ENCODE data around the gene PKDREJ. TPM values are rescaled to one million over a fixed set of nuclear protein-coding genes. Genes with fewer than 3 reads are reported as not detected.

Gene PKDREJ
- total and polyA plus RNA-seq, 2 experiments from 2014 or later = 0.04 TPM; not detected in 1

DNA sequence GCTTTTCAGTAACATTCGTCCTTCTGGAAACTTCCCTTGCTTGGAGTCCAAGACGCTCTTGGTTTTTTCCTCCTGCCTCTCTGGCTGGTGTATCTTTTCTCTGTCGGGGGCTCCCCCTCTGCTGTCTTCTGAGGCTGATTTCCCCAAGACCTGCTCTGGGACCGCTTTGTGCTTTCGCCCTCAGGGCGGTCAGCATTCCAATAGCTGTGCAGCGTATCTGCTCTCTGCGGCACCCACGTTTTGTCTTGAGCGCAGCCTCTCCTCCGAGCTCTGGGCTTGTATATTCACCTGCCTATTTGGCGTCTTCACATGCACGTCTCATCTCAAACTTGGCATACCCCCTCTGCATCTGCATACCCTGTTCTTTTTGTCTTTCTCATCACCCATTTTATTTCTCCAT is 36.0 kb upstream of the PKDREJ start:
- in situ Hi-C loops (cut with MboI) = no loop called here
- no peak for TF ChIP-seq EZH2phosphoT487 (IDR thresholded peaks at IDR 0.05; ENCODE audit: insufficient read depth, low read depth)
- TF ChIP-seq EZH2 (IDR thresholded peaks at IDR 0.05; ENCODE audit: insufficient read depth, poor library complexity, severe bottlenecking) = no peak
- WGBS, 2 experiments (ENCODE audit: low coverage in 1 of 2, low lambda C conversion rate in 2 of 2, missing lambda C conversion rate in 2 of 2) = 94 to 95% methylated on average over 13 of the region's 13 CpGs

DNA sequence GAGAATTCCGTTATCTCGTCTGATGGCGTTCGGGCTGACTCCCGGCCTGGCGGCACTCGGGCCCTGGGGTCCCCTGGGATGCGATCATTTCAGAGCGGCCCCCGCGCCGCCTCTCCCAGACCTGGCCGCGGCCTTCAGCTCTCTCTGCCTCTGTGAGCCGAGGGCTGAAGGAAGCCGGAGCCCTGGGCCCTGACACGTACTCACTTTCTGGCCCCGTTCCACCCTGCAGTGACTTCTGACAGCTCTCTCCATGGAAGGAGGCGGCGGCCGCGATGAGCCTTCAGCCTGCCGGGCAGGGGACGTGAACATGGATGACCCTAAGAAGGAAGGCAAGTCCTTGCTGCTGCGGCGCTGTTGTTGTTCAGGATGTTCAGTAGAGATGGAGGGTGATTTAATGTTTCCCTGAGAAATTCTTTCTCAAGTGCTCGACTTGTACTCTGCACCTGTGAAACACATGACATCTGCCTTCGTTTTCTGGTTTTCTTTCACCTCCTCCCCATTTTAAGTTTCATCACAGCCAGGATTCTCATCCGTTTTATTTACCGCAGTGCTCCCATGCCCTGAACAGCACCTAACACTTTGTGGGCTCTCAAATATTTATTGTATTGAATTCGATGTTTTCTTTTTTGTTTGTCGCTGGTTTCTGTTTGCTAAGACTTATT is 34.1 kb upstream of the PKDREJ start:
- Histone ChIP-seq H3K27me3 (replicated peaks; ENCODE audit: insufficient read depth) (no peaks in the 10 kb centered on the region), H3K79me2 (ENCODE audit: insufficient read depth) (peaks cover 50% of the 10 kb centered on the region), H4K20me1 (ENCODE audit: insufficient read depth) (no peaks in the 10 kb centered on the region), H3K9ac (peak overlapping the region; percentile 77), H3F3A (ENCODE audit: insufficient read depth) (peaks cover 11% of the 10 kb centered on the region; the same call in 1 of the 2 replicates), H3K4me2 (ENCODE audit: unreplicated experiment) (peak overlapping the region; percentile 96), H3K27ac (no peak overlapping the region), H2AFZ (peak overlapping the region; percentile 83), H3K9me3 (ENCODE audit: low read depth) (no peaks in the 10 kb centered on the region), H3K4me1 (ENCODE audit: insufficient read depth) (peaks cover 18% of the 10 kb centered on the region), H3K36me3 (ENCODE audit: low read depth) (peaks cover 3% of the 10 kb centered on the region; the same call in 1 of the 2 replicates), H3K4me3 (peak overlapping the region; percentile 68), H3K9me2 (ENCODE audit: insufficient read depth) (no peaks in the 10 kb centered on the region)
- TF ChIP-seq EZH2 (IDR thresholded peaks at IDR 0.05; ENCODE audit: insufficient read depth, poor library complexity, severe bottlenecking) = no peak
- no peak for TF ChIP-seq EZH2phosphoT487 (IDR thresholded peaks at IDR 0.05; ENCODE audit: insufficient read depth, low read depth)
- in situ Hi-C loops (cut with MboI) = no loop called here
- DNase-seq = peak; percentile 83
- WGBS, 2 experiments (ENCODE audit: low coverage in 1 of 2, low lambda C conversion rate in 2 of 2, missing lambda C conversion rate in 2 of 2) = 4 to 8% methylated on average over 32 of the region's 32 CpGs

More for the DNA sequence above, 36.0 kb upstream of the PKDREJ start:
- no peak overlapping the region for H3K9ac ChIP-seq
- peaks cover 69% of the 10 kb centered on the region for H3K79me2 ChIP-seq (ENCODE audit: insufficient read depth)
- no peak overlapping the region for H3K27ac ChIP-seq
- no peaks in the 10 kb centered on the region for H4K20me1 ChIP-seq (ENCODE audit: insufficient read depth)
- peaks cover 23% of the 10 kb centered on the region for H3K4me1 ChIP-seq (ENCODE audit: insufficient read depth)
- H3K4me2 ChIP-seq (ENCODE audit: unreplicated experiment) = no peak overlapping the region
- no peak overlapping the region for H3K4me3 ChIP-seq
- no peaks in the 10 kb centered on the region for H3K27me3 ChIP-seq (replicated peaks; ENCODE audit: insufficient read depth)
- peaks cover 14% of the 10 kb centered on the region; the same call in 1 of the 2 replicates for H3F3A ChIP-seq (ENCODE audit: insufficient read depth)
- no peaks in the 10 kb centered on the region for H3K9me3 ChIP-seq (ENCODE audit: low read depth)
- no peaks in the 10 kb centered on the region for H3K9me2 ChIP-seq (ENCODE audit: insufficient read depth)
- H3K36me3 ChIP-seq (ENCODE audit: low read depth) = no peaks in the 10 kb centered on the region
- DNase-seq = no peak
- H2AFZ ChIP-seq = no peak overlapping the region

GRCh38 chr22:46296257-46297150 is 33.4 kb upstream of the PKDREJ start, which contains the start of gene GTSE1:
Gene GTSE1, plus strand, starts transcription at chr22:46296870. Its CDS starts 531 bp downstream, at chr22:46297401.
- H3K9me3 ChIP-seq (ENCODE audit: low read depth) = no peaks in the 10 kb centered on the region
- no peaks in the 10 kb centered on the region for H4K20me1 ChIP-seq (ENCODE audit: insufficient read depth)
- DNase-seq = peak; percentile 99
- H3K4me2 ChIP-seq (ENCODE audit: unreplicated experiment) = peak within 1 kb of the TSS; percentile 96
- H3K4me3 ChIP-seq = peak within 1 kb of the TSS; percentile 68
- H3K4me1 ChIP-seq (ENCODE audit: insufficient read depth) = peaks cover 18% of the 10 kb centered on the region
- peaks cover 45% of the 10 kb centered on the region for H3K79me2 ChIP-seq (ENCODE audit: insufficient read depth)
- H3K36me3 ChIP-seq (ENCODE audit: low read depth) = peaks cover 7% of the 10 kb centered on the region; the same call in 1 of the 2 replicates
- no peaks in the 10 kb centered on the region for H3K9me2 ChIP-seq (ENCODE audit: insufficient read depth)
- H3K27ac ChIP-seq = peak within 1 kb of the TSS; percentile 67
- peak within 1 kb of the TSS; percentile 77 for H3K9ac ChIP-seq
- peaks cover 11% of the 10 kb centered on the region; the same call in 1 of the 2 replicates for H3F3A ChIP-seq (ENCODE audit: insufficient read depth)
- H3K27me3 ChIP-seq (replicated peaks; ENCODE audit: insufficient read depth) = no peaks in the 10 kb centered on the region
- peak within 1 kb of the TSS; percentile 83 for H2AFZ ChIP-seq
- TF ChIP-seq EZH2 (IDR thresholded peaks at IDR 0.05; ENCODE audit: insufficient read depth, poor library complexity, severe bottlenecking) = no peak
- TF ChIP-seq EZH2phosphoT487 (IDR thresholded peaks at IDR 0.05; ENCODE audit: insufficient read depth, low read depth) = no peak
- in situ Hi-C loops (cut with MboI) = no loop called here
- 2% methylated on average over 76 of the region's 76 CpGs for WGBS, 2 experiments (ENCODE audit: low coverage in 1 of 2, low lambda C conversion rate in 2 of 2, missing lambda C conversion rate in 2 of 2)

DNA sequence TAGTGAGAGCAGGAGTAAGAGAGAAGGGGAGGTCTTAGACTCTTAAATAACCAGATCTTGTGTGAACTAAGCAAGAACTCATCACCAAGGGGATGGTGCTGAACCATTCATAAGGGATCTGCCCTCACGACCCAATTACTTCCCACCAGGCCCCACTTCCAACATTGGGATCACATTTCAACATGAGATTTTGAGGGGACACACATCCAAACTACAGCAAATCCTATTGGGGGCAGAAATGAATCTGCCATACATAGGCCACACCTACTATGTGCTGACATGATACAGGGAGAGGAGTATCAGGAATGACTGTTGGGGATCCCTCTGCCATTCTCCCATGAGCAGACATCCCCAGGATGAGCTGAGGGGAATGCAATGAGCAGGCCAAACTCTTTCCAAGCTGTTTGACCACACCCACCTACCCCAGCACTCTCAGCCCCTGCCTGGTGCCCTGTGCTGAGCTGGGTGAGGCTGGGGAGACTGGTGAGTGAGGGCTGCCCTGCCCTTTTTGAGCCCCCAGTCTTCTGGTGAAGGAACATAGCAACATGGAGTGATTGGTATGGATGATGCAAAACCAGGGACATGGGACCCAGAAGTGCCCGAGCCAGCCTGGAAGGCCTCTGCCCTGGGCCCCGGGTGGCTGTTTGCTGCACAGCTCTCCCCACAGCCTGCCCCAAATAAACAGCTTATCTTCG is 32.3 kb upstream of the PKDREJ start:
- in situ Hi-C loops (cut with MboI) = no loop called here

More for the DNA sequence above, 32.3 kb upstream of the PKDREJ start:
- Histone ChIP-seq H3K4me1 (ENCODE audit: insufficient read depth) (peaks cover 18% of the 10 kb centered on the region), H3K9ac (peak overlapping the region; percentile 77), H3K36me3 (ENCODE audit: low read depth) (peaks cover 7% of the 10 kb centered on the region; the same call in 1 of the 2 replicates), H3K9me2 (ENCODE audit: insufficient read depth) (no peaks in the 10 kb centered on the region), H3K79me2 (ENCODE audit: insufficient read depth) (peaks cover 35% of the 10 kb centered on the region), H3K4me3 (peak overlapping the region; percentile 68), H3K27me3 (replicated peaks; ENCODE audit: insufficient read depth) (no peaks in the 10 kb centered on the region), H3F3A (ENCODE audit: insufficient read depth) (peaks cover 11% of the 10 kb centered on the region; the same call in 1 of the 2 replicates), H4K20me1 (ENCODE audit: insufficient read depth) (no peaks in the 10 kb centered on the region), H3K9me3 (ENCODE audit: low read depth) (no peaks in the 10 kb centered on the region), H3K27ac (peak overlapping the region; percentile 67; the same call in 1 of the 2 replicates), H2AFZ (peak overlapping the region; percentile 83), H3K4me2 (ENCODE audit: unreplicated experiment) (peak overlapping the region; percentile 96)
- no peak for TF ChIP-seq EZH2phosphoT487 (IDR thresholded peaks at IDR 0.05; ENCODE audit: insufficient read depth, low read depth)
- no peak for TF ChIP-seq EZH2 (IDR thresholded peaks at IDR 0.05; ENCODE audit: insufficient read depth, poor library complexity, severe bottlenecking)
- DNase-seq = peak; percentile 10
- WGBS, 2 experiments (ENCODE audit: low coverage in 1 of 2, low lambda C conversion rate in 2 of 2, missing lambda C conversion rate in 2 of 2) = 55 to 56% methylated on average over 4 of the region's 4 CpGs
